Muscle of leg (tissue), 11 donors: ENCODE results near the gene COG5. TPM values are rescaled to one million over a fixed set of nuclear protein-coding genes. Genes with fewer than 3 reads are reported as not detected.

ENCODE experiments used
- DNase-seq: peaks from one replicate; pipeline ENCODE4 v3.0.0; 2013
- H3K27ac ChIP-seq: one replicate; pipeline ENCODE4 v1.5.1; 2013; ENCODE audit warnings: mild to moderate bottlenecking, low read length, control low read depth
- H3K27me3 ChIP-seq: one replicate; pipeline ENCODE4 v1.6.1; 2013; ENCODE audit warnings: low read length; ENCODE audit not compliant: control insufficient read depth, insufficient read depth
- H3K36me3 ChIP-seq: one replicate; pipeline ENCODE4 v1.6.1; 2013; ENCODE audit warnings: low read length; ENCODE audit not compliant: control insufficient read depth, insufficient read depth
- H3K4me1 ChIP-seq: one replicate; pipeline ENCODE4 v1.6.1; 2013; ENCODE audit warnings: low read length; ENCODE audit not compliant: control insufficient read depth, insufficient read depth
- H3K4me3 ChIP-seq: one replicate; pipeline ENCODE4 v1.5.1; 2013; ENCODE audit warnings: low read length, control low read depth
- H3K9me3 ChIP-seq: replicated peaks from 2 replicates; pipeline ENCODE4 v1.6.1; 2013; ENCODE audit warnings: low read depth, low read length; ENCODE audit not compliant: control insufficient read depth
- WGBS: methylation state at CpG from one replicate; pipeline ENCODE4 v1.1.5; 2013; ENCODE audit warnings: missing lambda C conversion rate; ENCODE audit not compliant: insufficient coverage; 5-methylcytosine and 5-hydroxymethylcytosine counted together
- polyA plus RNA-seq, 8 donors: library from polyadenylated mRNA; unstranded; fragments of 120-200 nt; gene quantifications; one replicate each; pipeline versions ENCODE4 v1.2.1 to v1.2.3, GENCODE V29; 2013; ENCODE audit warnings: inconsistent platforms in 1 of 8, low replicate concordance in 1 of 8; ENCODE audit not compliant: insufficient read length in 8 of 8, insufficient read depth in 1 of 8
- total RNA-seq: library from RNA; stranded (reverse); fragments of 120-200 nt; gene quantifications from one replicate; pipeline ENCODE4 v1.2.4, GENCODE V29; 2013

The COG5 gene
- total and polyA plus RNA-seq, 9 donors, result 19.5 to 45.5 (median 25.7) TPM

DNA sequence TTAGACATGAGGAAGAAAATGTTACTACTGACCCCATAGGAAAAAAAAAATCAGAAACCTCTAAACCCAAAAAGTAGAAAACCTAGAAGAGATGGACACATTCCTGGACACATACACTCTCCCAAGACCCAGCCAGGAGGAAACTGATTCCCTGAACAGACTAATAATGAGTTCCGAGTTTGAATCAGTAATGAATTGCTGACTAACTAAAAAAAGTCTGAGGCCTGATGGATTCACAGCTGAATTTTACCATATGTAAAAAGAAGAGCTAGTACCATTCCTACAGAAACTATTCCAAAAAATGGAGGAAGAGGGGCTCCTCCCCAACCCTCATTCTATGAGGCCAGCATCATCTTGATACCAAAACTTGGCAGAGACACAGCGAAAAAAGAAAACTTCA is 319.1 kb downstream of the COG5 start:
- Histone ChIP-seq H3K36me3 (peaks cover 6% of the 10 kb centered on the region), H3K27me3 (no peaks in the 10 kb centered on the region), H3K4me3 (no peak overlapping the region), H3K9me3 (no peaks in the 10 kb centered on the region), H3K4me1 (no peaks in the 10 kb centered on the region), H3K27ac (no peak overlapping the region)
- WGBS, result no CpG with 5 or more reads among the region's 2 CpGs
- no peak for DNase-seq

DNA sequence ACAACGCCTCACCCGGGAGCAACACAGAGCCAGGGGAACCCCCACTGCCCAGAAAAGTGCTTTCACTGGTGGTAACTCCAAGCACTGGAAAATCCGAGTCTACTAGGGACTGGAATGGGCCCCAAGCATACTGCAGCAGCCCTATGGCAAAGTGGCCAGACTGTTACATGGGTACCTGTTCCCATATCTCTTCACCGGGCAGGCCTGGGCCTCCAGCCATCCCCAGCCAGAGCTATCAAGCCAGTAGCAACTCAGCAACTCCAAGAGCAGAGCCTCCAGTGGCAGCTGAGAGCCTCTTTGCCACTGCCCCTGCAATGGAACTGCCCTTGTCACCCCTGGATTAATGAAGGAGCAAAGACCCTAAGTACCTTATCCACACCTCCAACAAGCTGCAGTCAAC is 321.5 kb downstream of the COG5 start:
- no peak for DNase-seq
- 88% methylated on average over 4 of the region's 4 CpGs for WGBS
- no peak overlapping the region for H3K27ac ChIP-seq
- no peaks in the 10 kb centered on the region for H3K9me3 ChIP-seq
- H3K36me3 ChIP-seq, result peaks cover 2% of the 10 kb centered on the region
- no peaks in the 10 kb centered on the region for H3K4me1 ChIP-seq
- no peaks in the 10 kb centered on the region for H3K27me3 ChIP-seq
- H3K4me3 ChIP-seq, result no peak overlapping the region

DNA sequence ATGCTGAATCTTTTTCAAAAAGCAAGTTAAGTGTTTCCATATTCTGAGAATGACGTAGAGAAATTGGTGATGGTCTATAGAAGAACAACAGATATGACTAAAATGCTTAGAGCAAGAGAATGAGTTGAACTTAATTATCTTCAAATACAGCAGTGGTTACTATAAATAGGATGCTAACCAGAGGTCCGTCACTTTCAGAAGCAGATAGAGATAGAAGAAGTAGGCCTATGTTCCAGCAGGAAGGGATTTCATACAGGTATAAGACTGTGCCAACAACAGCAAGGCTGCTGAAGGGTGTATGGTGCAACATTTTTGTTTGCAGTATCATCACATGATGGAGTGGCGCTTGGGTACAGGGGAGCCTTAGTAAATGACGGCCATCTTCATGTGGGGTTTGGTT is 326.3 kb downstream of the COG5 start:
- Histone ChIP-seq H3K27me3 (no peaks in the 10 kb centered on the region), H3K4me3 (no peak overlapping the region), H3K27ac (no peak overlapping the region), H3K4me1 (no peaks in the 10 kb centered on the region), H3K36me3 (peaks cover 2% of the 10 kb centered on the region), H3K9me3 (no peaks in the 10 kb centered on the region)
- DNase-seq, result no peak
- WGBS, result 100% methylated on average over 1 of the region's 4 CpGs

DNA sequence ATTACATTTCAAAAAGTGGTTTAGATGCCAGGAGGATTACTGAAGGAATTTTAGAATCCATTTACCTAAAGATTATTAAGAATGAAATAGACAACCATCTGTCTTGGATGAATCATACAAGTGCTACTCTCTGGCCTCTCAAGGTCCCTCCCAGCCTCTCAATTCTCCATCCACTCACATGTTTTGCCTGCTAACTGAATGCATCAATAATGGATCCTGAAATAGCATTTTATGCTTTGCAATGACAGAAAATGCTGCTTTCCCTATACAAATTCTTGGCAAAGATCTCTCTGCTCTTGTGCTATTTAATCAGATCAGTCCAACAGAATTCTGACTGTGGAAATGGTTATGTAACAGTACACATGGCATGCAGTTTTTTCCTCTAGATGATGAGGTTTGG is 326.9 kb downstream of the COG5 start:
- Histone ChIP-seq H3K4me1 (no peaks in the 10 kb centered on the region), H3K27ac (no peak overlapping the region), H3K36me3 (no peaks in the 10 kb centered on the region), H3K9me3 (no peaks in the 10 kb centered on the region), H3K4me3 (no peak overlapping the region), H3K27me3 (no peaks in the 10 kb centered on the region)
- peak; percentile 55 for DNase-seq

DNA sequence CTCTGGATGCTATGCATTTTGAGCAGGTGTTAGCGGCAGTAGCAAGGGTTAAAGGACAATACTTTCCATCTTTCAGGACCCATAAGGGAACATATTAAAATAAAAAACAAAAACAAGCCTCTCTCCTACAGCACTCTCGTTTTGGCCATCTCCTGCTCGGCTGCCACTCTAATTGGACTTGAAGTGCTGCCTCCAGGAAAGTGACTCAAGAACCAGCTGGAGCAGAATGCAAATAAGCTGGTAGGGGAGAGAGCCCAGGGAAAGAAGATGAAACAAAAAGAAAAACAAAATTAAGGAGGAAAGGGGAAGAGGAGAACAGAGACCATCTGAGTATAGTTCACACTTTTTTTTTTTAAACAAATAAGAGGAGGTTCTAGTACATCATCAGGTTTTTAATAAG is 329.3 kb downstream of the COG5 start:
- H3K36me3 ChIP-seq, result no peaks in the 10 kb centered on the region
- no peak overlapping the region for H3K27ac ChIP-seq
- no peaks in the 10 kb centered on the region for H3K4me1 ChIP-seq
- no peaks in the 10 kb centered on the region for H3K9me3 ChIP-seq
- H3K27me3 ChIP-seq, result no peaks in the 10 kb centered on the region
- DNase-seq, result no peak
- H3K4me3 ChIP-seq, result no peak overlapping the region
- no CpG with 5 or more reads among the region's 3 CpGs for WGBS

DNA sequence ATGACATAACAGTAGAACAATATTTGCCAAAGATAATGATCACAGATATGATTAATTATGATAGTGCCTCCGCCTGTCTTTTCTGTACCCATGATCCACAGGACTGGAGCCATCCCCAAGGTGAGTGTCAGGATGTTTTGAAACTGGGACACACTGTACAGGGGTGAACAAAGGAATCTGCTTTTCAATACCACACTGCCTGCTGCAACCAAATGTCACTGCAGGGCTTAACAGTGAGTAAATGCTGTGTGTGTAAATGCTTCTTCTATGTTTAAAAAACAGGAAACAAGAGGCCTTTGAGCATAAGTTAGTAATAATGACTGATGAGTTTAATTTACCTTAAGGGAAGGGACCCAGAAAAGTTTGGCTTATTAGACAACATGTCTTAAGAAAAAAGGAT is 329.7 kb downstream of the COG5 start:
- DNase-seq, result no peak

DNA sequence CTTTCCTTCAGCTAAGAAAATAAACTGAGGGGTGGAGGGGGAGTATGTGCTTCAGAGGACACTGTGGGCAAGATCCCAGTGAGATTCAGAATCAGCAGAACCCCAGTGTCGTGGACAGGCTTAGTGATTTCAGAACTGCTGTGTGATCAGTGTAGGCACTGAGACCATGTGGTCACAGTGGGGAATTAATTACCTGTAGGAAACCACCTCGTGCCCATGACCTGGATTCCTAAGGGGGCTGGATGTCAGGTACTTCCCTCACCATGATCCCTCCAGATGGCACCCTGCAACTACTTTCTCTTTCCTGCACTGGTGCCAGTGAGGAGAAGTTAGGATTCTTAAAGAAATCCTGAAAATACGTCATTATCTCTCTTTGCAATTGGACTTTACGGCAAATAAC is 330.5 kb downstream of the COG5 start:
- DNase-seq, result no peak
- 75% methylated on average over 1 of the region's 4 CpGs for WGBS

More for the DNA sequence above, 329.7 kb downstream of the COG5 start:
- no peaks in the 10 kb centered on the region for H3K4me1 ChIP-seq
- H3K9me3 ChIP-seq, result no peaks in the 10 kb centered on the region
- no peak overlapping the region for H3K27ac ChIP-seq
- no peaks in the 10 kb centered on the region for H3K36me3 ChIP-seq
- H3K4me3 ChIP-seq, result no peak overlapping the region
- no peaks in the 10 kb centered on the region for H3K27me3 ChIP-seq
- no CpG with 5 or more reads among the region's 1 CpG for WGBS

DNA sequence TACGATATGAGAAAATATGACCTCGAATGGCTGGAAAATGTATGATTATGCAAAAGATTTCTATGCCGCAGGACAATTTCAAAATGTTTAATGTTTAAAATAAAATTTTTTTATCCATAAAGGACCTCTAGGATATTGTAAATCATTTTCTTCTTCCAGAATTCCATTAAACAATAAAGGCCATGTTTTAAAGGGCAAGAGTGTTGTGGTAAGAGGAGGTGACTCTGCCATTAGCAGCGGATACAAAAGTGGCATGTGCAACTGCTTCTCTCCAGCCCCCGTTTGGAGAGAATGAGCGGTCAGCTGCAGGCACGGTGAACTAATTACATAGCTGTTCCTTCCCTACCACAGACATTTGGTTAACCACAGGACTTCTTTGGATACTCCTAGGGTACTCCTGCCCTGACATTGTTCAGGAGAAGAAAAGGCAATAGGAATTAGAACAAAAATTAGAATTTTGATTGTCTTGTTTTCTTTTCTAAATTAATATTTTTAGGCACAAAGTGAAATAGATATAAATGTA is 331.1 kb downstream of the COG5 start:
- H3K36me3 ChIP-seq, result peaks cover 2% of the 10 kb centered on the region

More for the DNA sequence above, 330.5 kb downstream of the COG5 start:
- H3K36me3 ChIP-seq, result peaks cover 2% of the 10 kb centered on the region
- no peaks in the 10 kb centered on the region for H3K27me3 ChIP-seq
- H3K9me3 ChIP-seq, result no peaks in the 10 kb centered on the region
- no peaks in the 10 kb centered on the region for H3K4me1 ChIP-seq
- no peak overlapping the region for H3K4me3 ChIP-seq
- H3K27ac ChIP-seq, result no peak overlapping the region

DNA sequence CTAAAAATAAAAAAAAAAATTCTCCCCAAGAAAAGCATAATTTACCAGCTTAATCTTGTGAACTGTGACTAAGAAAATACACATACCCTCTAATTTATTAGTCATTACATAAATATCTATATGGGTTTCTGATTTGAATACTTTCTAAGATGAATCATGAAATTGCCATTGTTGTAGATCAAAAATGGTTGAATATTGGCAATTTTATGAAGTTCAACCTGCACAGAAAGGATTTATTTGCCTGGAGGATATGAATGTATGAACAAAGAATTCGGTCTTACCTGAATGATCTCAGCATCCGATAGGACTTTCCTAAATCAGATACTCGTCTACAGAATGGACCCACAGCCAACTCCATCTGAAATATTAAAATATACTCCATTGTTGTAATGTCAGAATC is 333.4 kb downstream of the COG5 start:
- no CpG with 5 or more reads among the region's 3 CpGs for WGBS
- no peak overlapping the region for H3K4me3 ChIP-seq
- H3K36me3 ChIP-seq, result peaks cover 2% of the 10 kb centered on the region
- H3K4me1 ChIP-seq, result no peaks in the 10 kb centered on the region
- H3K9me3 ChIP-seq, result no peaks in the 10 kb centered on the region
- DNase-seq, result no peak
- no peaks in the 10 kb centered on the region for H3K27me3 ChIP-seq
- H3K27ac ChIP-seq, result no peak overlapping the region

More for the DNA sequence above, 331.1 kb downstream of the COG5 start:
- Histone ChIP-seq H3K4me1 (no peaks in the 10 kb centered on the region), H3K27me3 (no peaks in the 10 kb centered on the region), H3K9me3 (no peaks in the 10 kb centered on the region), H3K27ac (no peak overlapping the region), H3K4me3 (no peak overlapping the region)
- WGBS, result no CpG with 5 or more reads among the region's 7 CpGs
- DNase-seq, result no peak

DNA sequence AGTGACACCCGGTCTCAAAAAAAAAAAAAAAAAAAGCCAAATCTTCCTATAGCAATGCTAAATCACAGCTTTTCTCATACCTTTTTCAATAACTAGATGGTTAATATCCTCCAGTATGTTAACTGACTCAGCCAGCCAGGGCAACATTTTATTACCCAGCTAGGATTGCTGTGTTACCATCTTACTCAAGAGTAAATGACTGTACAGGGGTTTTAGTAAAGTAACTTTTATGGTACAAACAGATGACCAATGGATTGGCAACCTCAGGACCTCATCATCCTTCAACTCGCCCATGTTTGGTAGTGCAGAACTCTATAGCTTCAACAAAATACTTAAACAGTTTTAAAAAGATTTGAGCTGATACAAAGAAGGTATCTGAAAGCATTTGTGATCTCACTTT is 335.4 kb downstream of the COG5 start:
- no CpG with 5 or more reads among the region's 2 CpGs for whole genome bisulfite sequencing
- no peak overlapping the region for H3K4me3 ChIP-seq
- no peak overlapping the region for H3K27ac ChIP-seq
- peaks cover 2% of the 10 kb centered on the region for H3K36me3 ChIP-seq
- H3K27me3 ChIP-seq, result no peaks in the 10 kb centered on the region
- no peaks in the 10 kb centered on the region for H3K9me3 ChIP-seq
- no peak for DNase-seq
- H3K4me1 ChIP-seq, result peaks cover 3% of the 10 kb centered on the region
